GM21723 (cell line): ENCODE data around the gene CDK14.
"Not testable (repeated sequence)": the region's sequence is repeated elsewhere in the genome, so short reads cannot be mapped to it uniquely, and the experiment has no call there.

ENCODE experiments used
- ATAC-seq: cut with Tn5 transposase; IDR thresholded peaks from one replicate; pipeline ENCODE4 v1.9.1; 2021; ENCODE audit warnings: mild to moderate bottlenecking, moderate library complexity; ENCODE audit not compliant: unreplicated experiment

CDK14 gene

GRCh38 chr7:90777041-90777440, 180.9 kb downstream of the CDK14 start:
- peak; percentile 94 for ATAC-seq

DNA sequence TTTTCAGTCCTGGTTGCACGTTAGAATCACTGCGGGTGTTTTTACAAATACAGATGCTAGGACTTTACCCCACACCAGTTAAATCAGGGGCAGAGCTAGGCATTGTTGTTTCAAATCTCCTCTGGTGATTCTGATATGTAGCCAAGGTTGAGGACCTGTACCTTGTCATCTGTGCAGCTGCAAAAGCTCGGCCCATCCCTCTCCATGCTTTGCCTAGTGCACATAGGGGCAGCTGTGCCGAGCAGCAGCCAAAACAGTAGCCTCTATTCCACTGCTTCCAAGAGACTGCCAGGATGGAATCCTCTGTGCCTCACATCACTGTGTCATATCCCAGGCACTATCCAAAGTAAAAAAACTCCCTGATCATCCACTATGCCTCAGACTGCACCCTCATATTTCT, 181.3 kb downstream of the CDK14 start:
- peak; percentile 39 for ATAC-seq

DNA sequence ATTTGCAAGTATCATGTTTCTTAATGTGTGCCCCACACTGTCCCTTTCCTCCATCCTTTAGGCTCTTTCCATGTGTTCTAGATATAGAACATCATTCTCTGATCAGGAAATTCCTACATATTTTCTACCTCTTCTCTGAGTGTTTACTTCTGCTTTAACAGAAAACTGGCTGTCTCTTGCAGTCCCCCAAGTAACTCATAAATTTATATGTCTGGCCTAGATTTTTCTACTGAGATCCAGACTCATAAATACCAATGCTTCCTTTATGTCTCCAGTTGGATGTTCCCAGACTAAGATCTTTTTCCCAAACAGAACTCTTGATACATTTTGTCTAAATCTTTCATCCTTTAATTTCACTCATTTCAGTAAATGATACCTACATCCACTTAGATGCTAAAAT, 181.8 kb downstream of the CDK14 start:
- no peak for ATAC-seq

DNA sequence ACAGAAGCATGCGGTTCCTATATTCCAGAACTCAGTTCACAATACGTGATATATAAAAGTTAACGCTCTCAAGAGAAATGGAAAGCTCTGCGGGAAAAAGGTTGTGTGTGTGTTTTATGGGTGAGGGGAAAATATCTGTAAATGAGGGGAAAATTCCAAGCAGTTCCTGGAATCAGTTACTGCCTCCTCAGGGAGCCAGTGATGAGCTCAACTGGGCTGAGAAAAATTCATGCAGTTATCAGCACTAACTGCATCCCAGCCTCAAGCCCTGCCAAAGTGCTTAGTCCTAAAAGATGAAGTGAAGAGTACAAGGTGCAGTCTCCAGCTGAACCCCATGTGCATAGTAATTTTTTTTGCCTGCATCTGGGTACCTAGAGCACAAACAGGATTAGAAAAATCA, 191.9 kb downstream of the CDK14 start:
- no peak for ATAC-seq

- no peak for ATAC-seq
Observed at GRCh38 chr7:90789736-90790306, 193.7 kb downstream of the CDK14 start.

DNA sequence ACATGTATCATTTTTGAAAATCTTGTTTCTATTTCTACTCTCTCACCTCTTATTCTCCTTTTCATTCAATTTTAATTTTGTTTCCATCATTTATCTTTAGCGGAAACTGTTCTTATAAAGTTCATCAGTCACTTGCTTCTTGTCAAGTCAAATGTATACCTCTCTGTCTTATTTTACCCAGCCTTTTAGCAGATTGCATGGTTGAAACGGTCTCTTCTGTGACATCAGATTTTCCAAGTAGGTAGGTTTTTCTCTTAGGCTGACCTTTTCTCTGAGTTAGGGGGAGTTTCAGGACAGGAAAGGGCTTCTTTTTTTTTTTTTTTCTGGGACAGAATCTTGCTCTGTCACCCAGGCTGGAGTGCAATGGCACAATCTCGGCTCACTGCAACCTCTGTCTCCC, 195.5 kb downstream of the CDK14 start:
- no peak for ATAC-seq

DNA sequence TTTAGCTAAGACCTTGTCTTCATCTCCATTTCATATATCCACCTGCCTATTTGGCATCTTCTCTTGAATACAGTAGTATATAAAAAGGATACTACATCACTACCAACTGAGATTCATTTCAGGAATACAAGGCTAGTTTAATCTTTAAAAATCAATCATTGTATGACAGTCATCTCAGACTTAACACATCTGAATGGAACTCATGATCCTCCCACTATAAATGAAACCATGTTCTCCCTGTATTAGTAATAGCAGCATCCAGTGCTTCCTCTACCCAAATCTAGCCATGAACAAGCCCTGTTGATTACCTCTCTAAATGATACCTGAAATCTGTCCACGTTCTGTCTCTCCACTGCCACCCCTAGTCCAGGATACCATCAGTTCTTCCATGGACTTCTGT, 196.2 kb downstream of the CDK14 start:
- no peak for ATAC-seq

- not testable (repeated sequence) for ATAC-seq
Observed at GRCh38 chr7:90794234-90794633, 198.1 kb downstream of the CDK14 start.

DNA sequence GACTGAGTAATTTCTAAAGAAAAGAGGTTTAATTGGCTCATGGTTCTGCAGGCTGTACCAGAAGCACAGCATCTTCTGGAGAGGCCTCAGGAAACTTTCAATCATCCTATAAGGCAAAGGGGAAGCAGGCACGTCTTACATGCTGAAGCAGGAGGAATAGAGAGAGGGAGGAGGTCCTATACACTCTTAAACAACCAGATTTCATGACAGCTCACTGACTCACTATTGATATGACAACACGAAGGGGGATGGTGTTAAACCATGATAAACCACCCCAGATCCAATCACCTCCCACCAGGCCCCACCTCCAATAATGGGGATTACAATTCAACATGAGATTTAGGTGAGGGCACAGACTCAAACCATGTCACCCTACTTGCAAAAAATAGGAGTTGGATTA, 201.5 kb downstream of the CDK14 start:
- no peak for ATAC-seq

- no peak for ATAC-seq
Observed at GRCh38 chr7:90804370-90804769, 208.2 kb downstream of the CDK14 start.

- not testable (repeated sequence) for ATAC-seq
Observed at GRCh38 chr7:90815552-90815951, 219.4 kb downstream of the CDK14 start.

GRCh38 chr7:90816511-90817142, 220.5 kb downstream of the CDK14 start:
- ATAC-seq, result peak; percentile 99

DNA sequence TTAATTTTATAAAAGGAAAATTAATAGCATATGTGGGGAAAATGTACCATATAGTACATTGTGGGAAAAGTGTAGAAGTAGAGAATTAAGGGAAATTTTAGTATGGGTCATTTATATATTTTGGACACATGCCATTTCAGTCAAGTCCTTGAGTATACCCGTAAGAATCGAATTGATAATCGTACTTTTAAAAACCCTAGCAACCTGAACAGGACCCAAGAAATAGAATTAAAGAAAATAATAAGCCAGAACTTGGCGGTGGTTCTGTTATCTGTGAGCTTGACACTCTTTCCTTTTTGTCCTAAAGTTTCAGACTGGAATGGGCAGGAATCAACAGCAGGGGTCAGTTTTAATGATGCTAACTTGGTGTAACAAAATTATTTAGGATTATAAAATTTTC, 221.0 kb downstream of the CDK14 start:
- ATAC-seq, result no peak

GRCh38 chr7:90817846-90818245, 221.7 kb downstream of the CDK14 start:
- ATAC-seq, result no peak

GRCh38 chr7:90818341-90818740, 222.2 kb downstream of the CDK14 start:
- ATAC-seq, result no peak

GRCh38 chr7:90821961-90822620, 226.0 kb downstream of the CDK14 start:
- no peak for ATAC-seq

DNA sequence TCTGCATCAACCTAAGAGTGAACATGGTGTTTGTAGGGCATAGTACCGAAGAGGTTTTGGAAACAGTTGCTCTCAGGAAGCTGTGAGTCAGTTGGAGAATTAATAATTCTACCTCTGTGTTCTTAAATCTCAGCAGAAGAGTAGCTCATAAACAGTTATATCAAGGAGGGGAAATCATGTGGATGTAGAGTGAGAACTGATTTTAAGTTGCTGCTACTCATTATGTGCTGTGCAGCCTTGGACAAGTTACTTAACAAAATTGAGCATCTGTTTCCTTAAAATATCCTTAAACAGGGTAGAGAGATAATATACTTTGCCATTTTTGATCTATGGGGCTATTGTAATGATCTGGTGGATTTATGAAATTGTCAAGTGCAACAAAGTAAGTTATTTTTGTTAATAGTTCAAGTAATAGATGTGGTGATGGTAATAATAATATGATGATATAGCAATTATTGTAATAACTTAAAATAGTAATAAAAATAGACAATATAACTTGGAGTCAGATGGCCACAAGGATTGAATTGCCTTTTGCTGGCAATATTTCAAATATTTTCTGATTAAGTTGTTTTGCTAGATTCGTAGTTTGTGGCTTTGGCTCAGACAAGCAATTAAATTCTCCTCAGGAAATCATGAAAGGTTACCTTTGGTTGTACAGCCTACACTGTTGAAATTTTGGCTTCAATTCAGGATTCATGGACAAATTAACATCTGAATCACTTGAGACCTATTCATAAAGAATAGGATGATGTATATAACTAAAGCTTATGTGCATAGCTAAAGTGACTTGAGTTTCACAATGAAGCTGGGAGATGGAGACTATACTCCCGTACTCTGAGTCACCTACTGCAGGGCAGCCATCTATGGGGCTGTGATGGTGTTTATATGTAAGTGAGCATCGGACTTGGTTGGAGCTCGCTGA, 228.5 kb downstream of the CDK14 start:
- no peak for ATAC-seq

- ATAC-seq, result no peak
Observed at GRCh38 chr7:90825779-90826178, 229.7 kb downstream of the CDK14 start.

- no peak for ATAC-seq
Observed at GRCh38 chr7:90828601-90829000, 232.5 kb downstream of the CDK14 start.

- no peak for ATAC-seq
Observed at GRCh38 chr7:90830308-90830707, 234.2 kb downstream of the CDK14 start.

DNA sequence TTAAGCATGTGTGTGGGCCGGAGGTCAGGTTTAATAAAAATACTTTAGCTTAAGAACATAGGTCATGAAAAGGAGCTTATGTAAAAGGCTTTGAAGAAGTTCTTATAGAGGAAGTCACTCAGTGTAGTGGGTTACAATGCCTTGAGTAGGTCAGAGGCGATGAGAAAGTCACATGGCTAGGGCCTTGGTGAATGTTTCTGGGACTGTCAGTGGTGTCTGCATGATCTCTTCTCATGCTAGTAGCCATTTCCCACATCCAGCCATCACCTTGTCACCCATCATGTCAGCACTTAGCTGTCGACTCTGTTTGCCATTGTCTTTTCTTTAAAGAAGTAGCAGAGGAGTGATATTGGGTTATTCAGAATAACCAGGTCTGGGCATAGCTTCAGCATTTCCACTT, 236.6 kb downstream of the CDK14 start:
- no peak for ATAC-seq
